Transverse colon (tissue), 4 donors: ENCODE measurements around the gene PRKAR1A. TPM values are rescaled to one million over a fixed set of nuclear protein-coding genes. Genes with fewer than 3 reads are reported as not detected.

ENCODE experiments used
- DNase-seq: peaks from one replicate; pipeline ENCODE4 v3.0.0-alpha.2; 2019
- H3K27ac ChIP-seq, 4 donors: fragments of 200-600 bp; sonication (generic); 2 replicates each; pipeline ENCODE4 v1.5.1; 2016 to 2018; ENCODE audit warnings: inconsistent platforms in 4 of 4
- H3K27me3 ChIP-seq: fragments of 200-600 bp; sonication (generic); 2 replicates; pipeline ENCODE4 v1.5.1; 2017; ENCODE audit warnings: inconsistent platforms
- H3K36me3 ChIP-seq, 4 donors: fragments of 200-600 bp; sonication (generic); 2 replicates each; pipeline ENCODE4 v1.5.1; 2017 to 2019; ENCODE audit warnings: inconsistent platforms in 4 of 4
- H3K4me1 ChIP-seq, 4 donors: fragments of 200-600 bp; sonication (generic); 2 replicates each; pipeline ENCODE4 v1.5.1; 2017 to 2020; ENCODE audit warnings: inconsistent platforms in 4 of 4
- H3K4me3 ChIP-seq, 4 donors: fragments of 200-600 bp; sonication (generic); 1 replicate in 1 of 4; 2 replicates in 3 of 4; pipeline versions ENCODE4 v1.5.1 to v1.6.1; 2017 to 2019; ENCODE audit warnings: inconsistent platforms in 4 of 4
- H3K9me3 ChIP-seq, 2 donors: fragments of 200-600 bp; sonication (generic); 2 replicates each; pipeline ENCODE4 v1.5.1; 2017 to 2019; ENCODE audit warnings: inconsistent platforms in 2 of 2
- EP300 ChIP-seq: sonication (generic); formaldehyde crosslinking; IDR thresholded peaks from one replicate; pipeline ENCODE4 v1.6.1; 2017; ENCODE audit warnings: antibody characterized with exemption, low read depth
- POLR2A ChIP-seq: fragments of 450-650 bp; IDR thresholded peaks from one replicate; pipeline ENCODE4 v1.6.1; 2016; ENCODE audit warnings: antibody characterized with exemption, mild to moderate bottlenecking, moderate library complexity
- POLR2AphosphoS5 ChIP-seq, 3 donors: sonication (generic); formaldehyde crosslinking; IDR thresholded peaks; one replicate each; pipeline ENCODE4 v1.6.1; 2016; ENCODE audit warnings: antibody characterized with exemption in 3 of 3
- WGBS, 2 donors: methylation state at CpG; one replicate each; pipeline ENCODE4 v1.1.5; 2018; ENCODE audit warnings: low coverage in 1 of 2; 5-methylcytosine and 5-hydroxymethylcytosine counted together
- in situ Hi-C, 4 donors: fragments of 200-750 bp; cut with MboI; loops; one replicate each; pipeline versions ENCODE4 v1.15.0 to v1.15.1; 2017; ENCODE audit warnings: low sequenced_read_pairs in 3 of 4, low pct_ligation_motif_present in 1 of 4, low pct_unique_long_range_greater_than_20kb in 1 of 4
- intact Hi-C: fragments of 100-400 bp; cut with DNase I; formaldehyde crosslinking; loops from one replicate; pipeline ENCODE4 v1.15.1; 2023; ENCODE audit warnings: low total_unique reads
- total RNA-seq, 4 donors: library from RNA; depleted of rRNA; stranded (reverse); fragments of >200 nt; gene quantifications; one replicate each; pipeline ENCODE4 v1.1.0, GENCODE V29; 2016
- TF ChIP-seq, protein P1 (sequence below), 5 experiments: fragments of 200-600 bp in 3 of 5; fragments of 450-650 bp in 2 of 5; sonication (generic) in 3 of 5; IDR thresholded peaks; 1 replicate in 2 of 5; 2 replicates in 3 of 5; pipeline ENCODE4 v1.5.1; 2016 to 2017; ENCODE audit warnings: antibody characterized with exemption in 5 of 5, inconsistent platforms in 3 of 5, mild to moderate bottlenecking in 2 of 5, moderate library complexity in 1 of 5

The PRKAR1A gene
- total RNA-seq: 100 to 1,000 TPM in 3 of 4 donors, 10 to 100 TPM in 1; 93.9 to 223 (median 160) TPM

- in situ Hi-C loops: no loop called here
- H3K4me1 ChIP-seq: peaks cover 14 to 46% (median 27%) of the 10 kb centered on the region in 4 donors
- intact Hi-C loops: no loop called here
- no peaks in the 10 kb centered on the region for H3K27me3 ChIP-seq
- peaks cover 0 to 5% (median 0%) of the 10 kb centered on the region in 4 donors for H3K36me3 ChIP-seq
- H3K9me3 ChIP-seq: no peaks in the 10 kb centered on the region
- 1% methylated on average over 11 to 65 of the region's 81 CpGs for WGBS, 2 donors
- H3K27ac ChIP-seq: peak within 1 kb of the TSS; percentile 96 to 99 (median 98)
- peak; percentile 97 for DNase-seq
- H3K4me3 ChIP-seq: peak within 1 kb of the TSS; percentile 92 to 98 (median 94)
- TF ChIP-seq POLR2AphosphoS5 (IDR thresholded peaks at IDR 0.05) (peak; percentile 88 to 96 (median 96)), POLR2A (peak; percentile 87), EP300 (peak; percentile 54)
- TF ChIP-seq, protein P1, sequence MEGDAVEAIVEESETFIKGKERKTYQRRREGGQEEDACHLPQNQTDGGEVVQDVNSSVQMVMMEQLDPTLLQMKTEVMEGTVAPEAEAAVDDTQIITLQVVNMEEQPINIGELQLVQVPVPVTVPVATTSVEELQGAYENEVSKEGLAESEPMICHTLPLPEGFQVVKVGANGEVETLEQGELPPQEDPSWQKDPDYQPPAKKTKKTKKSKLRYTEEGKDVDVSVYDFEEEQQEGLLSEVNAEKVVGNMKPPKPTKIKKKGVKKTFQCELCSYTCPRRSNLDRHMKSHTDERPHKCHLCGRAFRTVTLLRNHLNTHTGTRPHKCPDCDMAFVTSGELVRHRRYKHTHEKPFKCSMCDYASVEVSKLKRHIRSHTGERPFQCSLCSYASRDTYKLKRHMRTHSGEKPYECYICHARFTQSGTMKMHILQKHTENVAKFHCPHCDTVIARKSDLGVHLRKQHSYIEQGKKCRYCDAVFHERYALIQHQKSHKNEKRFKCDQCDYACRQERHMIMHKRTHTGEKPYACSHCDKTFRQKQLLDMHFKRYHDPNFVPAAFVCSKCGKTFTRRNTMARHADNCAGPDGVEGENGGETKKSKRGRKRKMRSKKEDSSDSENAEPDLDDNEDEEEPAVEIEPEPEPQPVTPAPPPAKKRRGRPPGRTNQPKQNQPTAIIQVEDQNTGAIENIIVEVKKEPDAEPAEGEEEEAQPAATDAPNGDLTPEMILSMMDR (IDR thresholded peaks at IDR 0.05): peak in 4 of 5 experiments; percentile 0 to 25 (median 12)
These were observed at the start of gene PRKAR1A for GRCh38 chr17:68512247-68512959. PRKAR1A (plus strand) TSS chr17:68512430; CDS start chr17:68515400, 2,970 bp downstream.

DNA sequence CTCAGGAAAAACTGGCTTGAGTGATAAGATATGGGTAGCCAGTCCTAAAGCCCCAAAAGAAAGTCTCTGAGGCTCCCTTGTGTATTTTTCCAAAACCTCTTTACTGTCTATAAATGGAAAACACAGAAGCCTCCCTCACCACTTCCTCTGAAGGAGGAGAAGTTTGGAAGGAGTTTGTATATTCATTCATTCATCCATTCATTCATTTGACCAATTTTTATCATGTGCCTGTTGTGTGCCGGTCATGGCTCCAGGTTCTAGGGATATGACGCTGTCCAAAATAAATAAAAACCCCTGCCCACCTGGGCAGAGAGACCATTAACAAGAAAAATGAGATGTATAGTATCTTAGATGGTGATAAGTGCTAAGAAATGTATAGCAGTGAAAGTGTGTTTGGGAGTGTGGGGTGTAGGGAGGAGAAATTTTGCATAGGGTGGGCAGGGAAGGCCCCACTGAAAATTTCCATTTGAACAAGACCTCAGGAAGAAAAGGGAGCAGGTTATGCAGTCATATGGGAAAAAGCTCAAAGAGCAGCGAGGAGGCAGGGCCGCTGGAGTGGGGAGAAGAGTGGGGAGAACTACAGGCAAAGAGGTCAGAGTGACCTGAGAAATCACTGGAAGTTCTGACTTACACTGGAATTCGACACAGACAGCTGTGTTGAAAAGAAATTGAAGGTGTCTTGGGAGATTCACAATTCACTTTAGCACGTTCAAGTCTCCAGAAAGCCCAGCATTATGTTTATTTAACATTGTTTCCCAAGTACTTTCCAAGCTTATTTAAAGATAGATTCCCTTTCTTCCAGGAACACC is 48.8 kb upstream of the PRKAR1A start:
- Histone ChIP-seq H3K4me1 (peaks cover 3 to 13% (median 4%) of the 10 kb centered on the region in 4 donors), H3K27me3 (no peaks in the 10 kb centered on the region), H3K36me3 (no peaks in the 10 kb centered on the region), H3K27ac (no peak overlapping the region), H3K4me3 (no peak overlapping the region), H3K9me3 (no peaks in the 10 kb centered on the region)
- DNase-seq: no peak
- TF ChIP-seq, protein P1 (IDR thresholded peaks at IDR 0.05): peak in 1 of 5 experiments; percentile 5
- no peak for TF ChIP-seq POLR2AphosphoS5 (IDR thresholded peaks at IDR 0.05)
- intact Hi-C loops: loop anchor here (5.0 to 10.0 kb wide), 2 partner anchors 201 to 289 kb away; no protein-coding TSS in a partner anchor
- 45 to 46% methylated on average over 6 of the region's 6 CpGs for WGBS, 2 donors
- in situ Hi-C loops: loop anchor here in 3 of 4 donors (5.0 to 25.0 kb wide), 4 partner anchors 199 to 301 kb away; no protein-coding TSS in a partner anchor

GRCh38 chr17:68468334-68468733 is 43.9 kb upstream of the PRKAR1A start:
- intact Hi-C loops: loop anchor here (10.0 kb wide), 1 partner anchor 294 kb away; no protein-coding TSS in a partner anchor
- H3K27ac ChIP-seq: no peak overlapping the region
- no peak for TF ChIP-seq EP300
- no peak for TF ChIP-seq POLR2AphosphoS5 (IDR thresholded peaks at IDR 0.05)
- TF ChIP-seq, protein P1 (IDR thresholded peaks at IDR 0.05): no peak
- TF ChIP-seq POLR2A: no peak
- no peaks in the 10 kb centered on the region for H3K36me3 ChIP-seq
- no peak overlapping the region for H3K4me3 ChIP-seq
- no peak for DNase-seq
- H3K4me1 ChIP-seq: no peaks in the 10 kb centered on the region
- 60 to 76% methylated on average over 5 of the region's 5 CpGs for WGBS, 2 donors
- H3K9me3 ChIP-seq: no peaks in the 10 kb centered on the region
- H3K27me3 ChIP-seq: no peaks in the 10 kb centered on the region
- in situ Hi-C loops: loop anchor here in 3 of 4 donors (10.0 to 25.0 kb wide), 3 partner anchors 204 to 306 kb away; no protein-coding TSS in a partner anchor

- Histone ChIP-seq H3K36me3 (no peaks in the 10 kb centered on the region), H3K4me3 (no peak overlapping the region), H3K9me3 (no peaks in the 10 kb centered on the region), H3K27me3 (no peaks in the 10 kb centered on the region), H3K4me1 (no peaks in the 10 kb centered on the region), H3K27ac (no peak overlapping the region)
- in situ Hi-C loops: loop anchor here in 3 of 4 donors (10.0 to 25.0 kb wide), 3 partner anchors 204 to 306 kb away; no protein-coding TSS in a partner anchor
- WGBS, 2 donors: 82 to 86% methylated on average over 1 of the region's 1 CpG
- no peak for TF ChIP-seq POLR2A
- TF ChIP-seq POLR2AphosphoS5 (IDR thresholded peaks at IDR 0.05): no peak
- TF ChIP-seq, protein P1 (IDR thresholded peaks at IDR 0.05): no peak
- TF ChIP-seq EP300: no peak
- intact Hi-C loops: loop anchor here (10.0 kb wide), 1 partner anchor 294 kb away; no protein-coding TSS in a partner anchor
- DNase-seq: no peak
These were observed 43.4 kb upstream of the PRKAR1A start for GRCh38 chr17:68468788-68469187.
